GM21367 (cell line): ENCODE data around the gene PPIF.
A peak's percentile ranks its signal among the peaks of the same experiment; 100 is the strongest.

Experiments used
- ATAC-seq: cut with Tn5 transposase; IDR thresholded peaks from one replicate; pipeline ENCODE4 v1.9.1; 2021; ENCODE audit not compliant: unreplicated experiment

PPIF gene

GRCh38 chr10:79399223-79399831 lies 52.1 kb downstream of the PPIF start:
- ATAC-seq: no peak

GRCh38 chr10:79400146-79401004 lies 53.1 kb downstream of the PPIF start:
- peak; percentile 56 for ATAC-seq

GRCh38 chr10:79401015-79401921 lies 54.0 kb downstream of the PPIF start:
- ATAC-seq: no peak

GRCh38 chr10:79402625-79402946 lies 55.3 kb downstream of the PPIF start:
- no peak for ATAC-seq

- ATAC-seq: no peak
Measured at GRCh38 chr10:79402951-79403350, 55.7 kb downstream of the PPIF start.

- no peak for ATAC-seq
Measured at GRCh38 chr10:79403441-79404230, 56.4 kb downstream of the PPIF start.

- no peak for ATAC-seq
Measured at GRCh38 chr10:79404231-79404609, 57.0 kb downstream of the PPIF start.

- no peak for ATAC-seq
Measured at GRCh38 chr10:79404690-79405131, 57.4 kb downstream of the PPIF start.
